Measurements from ENCODE around the gene YWHAB.

YWHAB gene

DNA sequence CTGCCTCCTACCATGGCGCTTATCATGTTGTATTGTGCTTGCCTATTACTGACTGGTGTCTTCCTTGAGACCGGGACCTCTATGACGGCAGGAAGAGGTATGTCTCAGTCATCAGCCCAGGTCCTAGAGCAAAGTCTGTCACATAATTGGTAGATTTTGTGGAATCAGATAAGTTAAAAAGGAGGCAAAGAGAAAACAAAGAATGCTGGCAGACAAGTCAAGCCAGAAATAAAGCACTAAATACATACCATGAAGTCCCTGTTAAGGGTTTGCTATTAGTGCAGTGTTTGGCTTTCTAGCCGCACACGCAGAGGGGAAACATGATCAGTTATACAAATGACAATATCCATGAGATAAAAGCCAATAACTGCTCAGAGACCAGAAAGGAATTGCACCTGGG is 68.7 kb downstream of the YWHAB start:
- no peak for DNase-seq (ENCODE audit: low spot score)

DNA sequence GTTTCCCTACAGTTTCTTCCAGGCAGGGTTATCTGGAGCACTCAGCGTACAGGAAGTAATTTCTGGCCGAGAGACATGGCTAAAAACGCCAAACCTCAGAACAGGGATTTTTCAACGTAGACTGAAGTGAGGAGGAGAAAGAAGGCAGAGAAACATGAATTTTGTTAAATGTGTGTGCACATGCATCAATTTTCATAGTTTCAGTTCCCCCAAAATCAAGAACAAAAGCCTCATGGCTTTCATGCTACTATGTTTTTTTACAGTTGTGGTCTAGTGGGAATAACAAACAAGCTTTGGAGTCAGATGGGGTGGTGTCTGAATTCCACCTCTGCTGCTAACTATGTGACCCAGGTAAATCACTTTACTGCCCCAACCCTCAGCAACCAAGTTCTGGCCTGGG is 69.8 kb downstream of the YWHAB start:
- no peak for DNase-seq (ENCODE audit: low spot score)

DNA sequence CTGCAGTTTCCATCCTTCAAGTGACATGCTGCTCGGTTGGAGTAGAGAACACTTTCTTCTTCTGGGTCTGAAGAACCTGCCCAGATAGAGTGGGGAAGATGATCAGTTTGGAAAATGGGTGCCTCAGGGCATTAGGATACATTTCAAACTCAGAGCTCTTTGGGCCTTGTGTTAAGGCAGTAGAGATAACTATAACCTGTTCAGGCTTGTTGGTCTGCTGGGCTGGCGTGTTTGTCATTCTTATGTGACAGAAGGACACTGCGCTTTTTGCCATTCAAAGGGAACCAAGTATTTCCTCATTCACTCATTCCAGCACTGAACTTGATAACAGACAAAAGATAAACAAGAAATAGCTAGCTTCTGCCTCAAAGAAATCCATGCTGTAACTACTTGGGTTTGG is 70.9 kb downstream of the YWHAB start:
- no peak for DNase-seq (ENCODE audit: low spot score)

Measured in iPS-NIHi11 (cell line).